NCI-H1092 treated with DMSO at 0.1 percent for 48 hours (cell line): ENCODE data around the gene SLC25A47.
"Not testable (repeated sequence)": the region's sequence is repeated elsewhere in the genome, so short reads cannot be mapped to it uniquely, and the experiment has no call there.

Experiments used
- DNase-seq: peaks from one replicate; lab custom pipeline; 2025; lab: John Stamatoyannopoulos, UW

SLC25A47 gene

DNA sequence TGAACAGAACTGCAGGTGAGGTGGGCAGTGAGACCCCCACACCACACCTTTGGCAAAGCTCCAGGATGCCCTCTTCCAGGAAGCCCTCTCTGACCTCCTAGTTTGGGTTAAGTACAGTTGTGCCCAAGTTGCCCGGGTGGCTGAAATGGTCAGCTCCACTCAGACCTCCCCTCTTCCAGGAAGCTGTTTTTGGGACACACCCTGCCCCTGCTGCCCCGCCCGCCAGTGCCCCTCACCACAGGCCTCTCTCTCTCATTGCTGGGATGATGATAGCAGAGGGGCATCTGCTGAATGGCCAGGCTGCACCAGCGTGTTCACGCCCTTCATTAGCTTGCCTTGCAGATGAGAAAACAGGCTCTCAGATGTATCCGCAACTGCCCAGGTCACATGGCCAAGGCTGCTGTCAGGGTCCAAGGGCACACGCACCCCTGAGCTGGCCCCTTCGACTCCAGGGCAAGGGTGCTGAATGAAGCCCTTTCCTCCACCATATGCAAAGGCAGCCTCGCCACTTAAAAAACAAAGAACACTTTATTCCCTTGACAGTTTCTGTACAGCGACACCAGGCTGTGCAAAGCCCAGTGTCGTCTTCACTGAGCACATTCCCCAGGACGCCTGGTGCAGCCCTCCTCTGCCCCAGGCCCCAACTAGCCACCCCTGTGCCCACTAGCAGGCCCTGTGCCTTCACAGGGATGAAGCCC, 32.4 kb upstream of the SLC25A47 start:
- DNase-seq = no peak

DNA sequence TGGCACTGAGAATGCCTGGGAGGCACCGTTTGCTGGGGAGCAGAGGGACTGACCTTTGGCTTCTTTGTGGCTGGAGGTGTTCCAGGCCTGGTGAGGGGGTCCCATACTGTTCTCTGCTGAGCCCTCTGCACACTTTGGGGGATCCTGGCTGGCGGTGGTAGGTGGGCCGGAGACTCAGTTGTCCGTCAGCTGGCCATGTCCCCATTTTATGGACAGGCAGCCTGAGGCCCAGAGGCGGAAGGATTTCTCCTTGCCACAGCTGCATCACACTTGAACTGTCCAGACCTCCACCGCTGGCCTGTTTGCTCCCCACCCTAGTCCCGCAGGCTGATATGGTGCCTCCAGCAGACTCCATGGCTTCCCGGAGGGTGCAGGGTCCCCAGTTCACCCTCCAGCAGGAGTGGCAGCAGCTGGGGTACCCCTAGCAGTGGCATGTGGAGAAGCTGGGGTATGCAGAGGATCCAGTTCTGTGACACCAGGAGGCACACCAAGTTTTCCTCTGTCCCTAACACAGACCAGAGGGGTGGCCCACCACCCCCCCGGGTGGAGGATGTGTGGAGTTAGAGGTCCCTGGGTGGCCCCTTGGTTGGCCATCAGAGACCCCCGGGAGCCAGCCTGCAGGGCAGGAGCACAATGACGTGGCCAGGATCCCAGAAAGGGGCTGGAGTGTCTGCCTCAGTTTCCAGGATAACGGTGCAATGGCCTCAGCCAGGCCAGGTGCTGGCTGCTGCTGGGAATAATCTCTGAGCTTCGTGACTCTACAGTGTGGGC, 31.6 kb upstream of the SLC25A47 start:
- no peak for DNase-seq

DNA sequence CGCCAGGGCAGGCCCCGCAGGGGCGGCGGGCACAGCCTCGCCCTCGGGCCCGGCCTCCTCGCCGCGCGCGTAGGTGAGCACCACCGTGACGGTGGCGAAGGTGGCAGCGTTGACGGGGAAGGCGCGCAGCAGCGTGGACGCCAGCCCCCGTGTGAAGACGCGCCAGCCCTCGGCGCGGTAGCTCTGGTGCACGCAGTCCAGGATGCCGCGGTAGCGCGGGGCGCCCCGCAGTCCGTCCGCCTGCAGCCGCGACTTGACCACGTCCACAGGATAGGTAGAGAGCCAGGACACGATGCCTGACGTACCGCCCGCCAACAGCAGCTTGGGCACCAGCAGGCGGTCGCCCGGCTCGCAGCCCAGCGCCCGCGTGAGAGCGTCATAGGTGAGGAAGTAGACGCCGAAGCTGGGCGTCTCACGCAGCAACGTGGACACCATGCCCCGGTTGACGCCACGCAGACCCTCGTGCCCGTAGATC, 30.8 kb upstream of the SLC25A47 start:
- DNase-seq = no peak

GRCh38 chr14:100292776-100293461, 30.2 kb upstream of the SLC25A47 start:
- no peak for DNase-seq

DNA sequence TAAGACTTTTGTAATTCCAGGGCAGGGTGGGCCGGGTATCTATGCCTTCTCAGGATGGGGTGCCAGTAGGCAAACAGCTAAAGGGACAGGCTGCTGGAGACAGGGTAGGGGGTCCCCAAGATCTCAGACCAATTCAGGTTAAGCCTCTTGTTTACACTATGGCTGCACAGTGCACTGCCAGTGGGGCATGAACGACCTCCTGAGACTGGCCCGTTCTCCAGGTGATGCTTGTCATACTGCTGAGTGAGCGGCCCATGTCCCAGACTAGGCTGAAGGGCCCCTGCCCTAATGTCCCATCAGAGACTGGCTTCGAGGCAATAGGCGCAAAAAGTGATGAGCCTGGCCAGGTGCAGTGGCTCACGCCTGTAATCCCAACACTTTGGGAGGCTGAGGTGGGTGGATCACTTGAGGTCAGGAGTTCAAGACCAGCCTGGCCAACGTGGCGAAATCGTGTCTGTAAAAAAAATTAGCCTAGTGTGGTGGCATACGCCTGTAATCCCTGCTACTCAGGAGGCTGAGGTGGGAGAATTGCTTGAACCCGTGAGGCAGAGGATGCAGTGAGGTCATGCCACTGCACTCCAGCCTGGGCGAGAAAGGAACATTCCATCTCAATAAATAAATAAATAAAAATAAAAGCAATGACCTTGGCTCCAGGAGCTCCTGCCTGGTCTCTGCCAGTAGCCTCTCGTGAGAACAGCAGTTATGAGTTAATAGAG, 29.5 kb upstream of the SLC25A47 start:
- DNase-seq = no peak

GRCh38 chr14:100294213-100294962, 28.8 kb upstream of the SLC25A47 start:
- no peak for DNase-seq

GRCh38 chr14:100294963-100295330, 28.2 kb upstream of the SLC25A47 start:
- DNase-seq = no peak

DNA sequence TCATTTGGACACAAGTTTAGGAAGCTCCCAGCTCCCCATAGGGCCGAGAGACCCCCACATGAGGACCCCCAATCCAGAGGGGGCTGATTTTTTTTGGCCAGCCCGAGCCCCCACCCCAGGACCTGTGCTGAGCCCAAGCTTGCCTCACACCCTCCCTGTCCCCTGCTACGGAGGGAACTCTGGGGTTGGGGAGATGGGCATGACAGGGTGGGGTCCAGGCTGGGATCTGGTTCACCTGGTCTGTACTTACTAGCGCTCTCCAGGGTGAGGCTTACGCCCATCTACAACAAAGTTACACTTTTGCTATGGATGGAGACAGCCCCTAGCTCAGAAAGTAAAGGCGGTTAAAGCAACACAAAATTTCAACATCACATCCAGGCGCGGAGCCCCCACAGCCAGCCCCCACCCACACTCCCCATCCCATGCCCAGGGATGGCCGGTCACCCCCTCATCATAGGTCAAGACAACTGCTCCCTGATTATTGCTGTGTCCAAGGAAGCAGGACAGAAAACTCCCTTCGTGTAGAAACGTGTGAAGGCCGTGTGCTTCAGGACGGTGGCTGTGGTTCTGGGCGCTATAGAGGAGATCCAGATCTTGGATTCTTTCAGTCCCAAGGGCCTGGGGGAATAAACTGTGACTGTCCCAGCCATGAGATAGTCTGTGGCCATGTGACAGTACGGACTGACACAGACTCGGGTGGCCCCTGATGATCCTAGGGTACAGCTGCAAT, 27.6 kb upstream of the SLC25A47 start:
- no peak for DNase-seq

DNA sequence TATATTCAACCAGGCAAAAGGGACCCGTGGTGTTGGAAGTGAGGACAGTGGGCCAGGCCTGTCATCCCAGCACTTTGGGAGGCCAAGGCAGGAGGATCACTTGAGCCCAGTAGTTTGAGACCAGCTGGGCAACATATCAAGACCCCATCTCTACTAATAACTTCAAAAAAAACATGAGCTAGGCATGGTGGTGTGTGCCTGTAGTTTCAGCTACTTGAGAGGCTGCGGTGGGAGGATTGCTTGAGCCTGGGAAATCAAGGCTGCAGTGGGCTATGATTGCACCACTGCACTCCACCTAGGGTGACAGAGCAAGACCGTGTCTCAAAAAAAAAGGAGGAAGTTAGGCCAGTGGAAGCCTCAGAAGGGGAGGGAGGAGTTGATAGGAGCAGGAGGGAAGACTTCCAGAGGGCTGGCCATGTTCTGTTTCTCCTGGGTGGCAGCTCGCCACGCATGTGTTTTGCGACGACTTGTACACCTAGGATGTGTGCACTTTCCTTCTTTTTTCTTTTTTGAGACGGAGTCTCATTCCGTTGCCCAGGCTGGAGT, 27.0 kb upstream of the SLC25A47 start:
- DNase-seq = no peak

- DNase-seq = not testable (repeated sequence)
Observed at GRCh38 chr14:100296729-100297128, 26.4 kb upstream of the SLC25A47 start.

DNA sequence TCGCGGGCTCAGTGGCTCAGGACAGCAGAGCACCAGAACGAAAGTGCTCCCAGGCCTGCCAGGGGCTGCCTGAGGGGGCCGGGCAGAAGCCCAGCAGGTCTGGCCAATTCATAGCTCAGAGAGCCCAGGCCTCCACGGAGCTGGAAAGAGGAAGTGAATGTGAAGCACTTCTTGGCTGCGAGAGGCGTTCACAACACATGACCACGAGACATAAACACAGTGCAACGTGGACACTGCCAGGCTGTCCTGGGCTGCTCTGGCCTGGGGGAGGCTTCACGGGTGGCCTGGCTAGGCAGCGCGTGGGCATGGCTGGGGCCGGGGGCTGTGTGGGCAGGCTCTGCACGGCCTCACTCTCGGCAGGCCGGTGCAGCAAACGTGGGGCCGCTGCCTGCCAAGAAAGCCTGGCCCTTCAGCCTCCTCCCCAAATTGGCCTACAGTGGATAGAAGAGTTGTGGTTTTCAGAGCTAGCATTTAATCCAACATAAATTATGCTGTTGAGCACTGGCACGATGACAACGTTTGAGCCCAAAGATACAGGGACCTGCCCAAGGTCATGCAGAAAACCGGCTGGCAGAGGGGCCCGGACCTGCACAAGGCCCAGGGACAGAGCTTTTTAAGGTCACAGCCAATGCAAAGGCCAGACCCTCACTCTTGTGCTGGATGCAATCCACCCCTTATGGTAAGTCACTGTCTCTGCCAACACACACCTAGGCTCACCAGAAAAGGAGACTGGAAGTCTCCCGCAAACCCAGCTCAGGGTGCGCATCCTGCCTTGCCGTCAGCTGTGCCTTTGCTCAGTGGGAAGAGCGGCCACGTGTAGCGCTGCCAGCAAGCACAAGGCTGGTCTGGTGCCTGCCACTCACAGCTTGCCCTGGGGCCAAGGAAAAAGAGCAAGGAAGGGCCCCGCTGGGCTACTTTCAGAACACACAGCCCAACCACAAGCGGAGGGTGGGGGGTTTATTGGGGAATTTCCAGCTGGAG, 25.5 kb upstream of the SLC25A47 start:
- no peak for DNase-seq

DNA sequence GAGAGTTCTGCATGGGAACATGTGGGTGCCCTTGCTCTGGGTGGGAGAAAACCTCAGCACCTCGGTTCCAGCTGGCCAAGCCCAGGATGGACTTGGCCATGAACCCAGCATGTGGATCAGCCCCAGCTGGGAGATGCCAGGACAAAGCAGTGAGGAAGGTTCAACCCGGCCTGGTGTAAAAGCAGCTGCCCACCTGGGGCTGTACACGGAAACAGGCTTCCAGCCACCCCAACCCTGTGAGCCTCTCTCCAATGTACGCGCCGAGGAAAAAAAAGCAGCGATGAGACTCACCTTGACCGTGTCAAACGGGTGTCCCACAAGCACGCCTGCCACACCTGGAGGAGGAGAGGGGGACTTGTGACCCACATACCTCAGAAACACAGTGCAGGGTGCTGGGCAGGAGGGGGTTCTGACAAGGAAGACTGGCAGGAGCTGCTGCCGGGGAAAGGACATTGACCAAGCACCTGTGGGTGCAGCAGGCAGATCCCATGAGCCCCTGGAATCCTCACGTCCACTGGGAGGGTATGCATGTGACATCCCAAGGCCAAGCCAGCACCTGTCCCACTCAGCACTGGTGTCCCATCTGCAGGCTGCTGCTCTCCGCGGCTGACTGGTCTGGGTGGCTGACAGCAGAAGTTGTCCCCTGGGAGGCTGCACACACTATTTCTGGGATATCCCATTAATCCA, 24.4 kb upstream of the SLC25A47 start:
- DNase-seq = no peak

GRCh38 chr14:100299238-100299560, 23.9 kb upstream of the SLC25A47 start:
- no peak for DNase-seq

DNA sequence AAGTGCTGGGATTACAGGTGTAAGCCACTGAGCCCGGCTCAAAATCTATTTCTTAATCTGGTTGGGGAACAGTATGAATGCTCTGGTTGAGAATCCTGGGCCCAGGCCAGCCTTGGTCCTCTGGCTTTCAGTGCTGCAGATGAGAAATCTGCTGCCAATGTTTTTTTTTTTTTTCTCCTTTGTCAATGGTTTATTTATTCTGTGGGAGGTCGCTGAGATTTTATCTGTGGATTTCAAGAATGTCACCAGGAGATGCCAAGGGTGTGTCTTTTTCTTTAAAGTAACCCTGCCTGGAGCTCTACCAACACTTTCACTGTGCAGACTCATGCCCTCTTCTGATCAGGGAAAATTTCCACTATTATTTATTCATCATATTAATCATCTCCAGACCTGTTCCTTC, 20.5 kb upstream of the SLC25A47 start:
- no peak for DNase-seq

DNA sequence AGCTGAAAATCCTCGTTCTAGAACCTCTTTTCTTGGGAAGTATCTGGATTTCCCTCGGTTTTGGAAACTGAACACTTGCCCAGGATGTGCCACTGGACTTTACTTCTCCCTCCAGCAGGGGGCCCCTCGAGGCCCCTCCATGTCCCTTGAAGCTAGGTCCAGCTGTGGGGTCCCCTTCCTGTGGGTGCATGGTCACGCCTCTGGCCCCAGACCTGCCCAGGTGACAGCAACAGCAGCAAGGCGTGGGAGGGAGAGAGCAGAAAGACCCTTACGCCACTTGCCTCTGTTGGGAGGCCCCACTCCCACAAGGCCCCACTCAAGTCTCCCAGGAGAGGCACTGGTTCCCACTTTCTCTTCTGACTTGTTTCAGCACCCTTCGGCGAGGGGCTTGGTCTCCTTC, 20.0 kb upstream of the SLC25A47 start:
- DNase-seq = no peak

DNA sequence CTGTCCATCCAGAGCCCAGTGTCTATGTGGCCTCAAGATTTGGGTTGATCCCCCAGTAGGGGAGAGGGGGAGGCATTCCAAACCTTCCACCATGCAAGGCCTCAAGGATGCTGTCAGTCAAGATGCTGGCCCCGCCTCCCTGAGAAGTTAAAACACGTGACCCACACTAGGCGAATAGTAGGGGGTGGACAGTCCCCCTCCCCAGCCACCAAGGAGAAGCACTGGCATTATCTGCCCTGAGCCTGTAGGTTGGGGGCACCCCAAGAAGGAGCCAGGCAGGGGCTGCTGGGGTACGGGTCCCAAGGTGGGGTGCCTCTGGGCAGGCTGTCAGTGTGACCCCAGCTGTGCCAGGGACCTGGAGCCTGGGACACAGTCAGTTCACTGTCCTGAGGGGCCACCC, 19.2 kb upstream of the SLC25A47 start:
- no peak for DNase-seq

DNA sequence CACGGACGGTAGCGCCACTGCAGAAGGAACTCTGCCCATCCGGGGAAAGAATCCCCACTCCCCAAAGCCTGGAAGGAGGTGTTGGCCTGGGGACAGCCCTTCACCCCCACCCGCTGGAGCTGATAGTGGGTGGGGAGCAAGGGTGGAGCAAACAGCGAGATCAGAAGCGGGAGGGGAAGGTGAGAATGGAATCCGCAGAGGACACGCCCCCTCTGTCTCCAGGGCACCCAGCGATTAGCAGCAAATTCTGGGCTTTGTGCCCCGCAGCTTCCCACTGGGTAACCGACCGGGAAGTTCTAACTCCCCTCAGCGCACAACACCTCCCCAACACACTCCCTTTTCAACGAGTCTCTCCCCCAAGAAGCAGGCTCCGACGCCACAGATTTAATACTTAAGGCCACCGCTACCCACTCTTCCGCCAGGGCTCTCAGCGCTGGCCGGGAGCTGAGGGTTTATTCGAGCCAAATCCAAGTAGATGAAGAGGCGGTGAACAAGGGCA, 18.3 kb upstream of the SLC25A47 start:
- peak; percentile 60 for DNase-seq

DNA sequence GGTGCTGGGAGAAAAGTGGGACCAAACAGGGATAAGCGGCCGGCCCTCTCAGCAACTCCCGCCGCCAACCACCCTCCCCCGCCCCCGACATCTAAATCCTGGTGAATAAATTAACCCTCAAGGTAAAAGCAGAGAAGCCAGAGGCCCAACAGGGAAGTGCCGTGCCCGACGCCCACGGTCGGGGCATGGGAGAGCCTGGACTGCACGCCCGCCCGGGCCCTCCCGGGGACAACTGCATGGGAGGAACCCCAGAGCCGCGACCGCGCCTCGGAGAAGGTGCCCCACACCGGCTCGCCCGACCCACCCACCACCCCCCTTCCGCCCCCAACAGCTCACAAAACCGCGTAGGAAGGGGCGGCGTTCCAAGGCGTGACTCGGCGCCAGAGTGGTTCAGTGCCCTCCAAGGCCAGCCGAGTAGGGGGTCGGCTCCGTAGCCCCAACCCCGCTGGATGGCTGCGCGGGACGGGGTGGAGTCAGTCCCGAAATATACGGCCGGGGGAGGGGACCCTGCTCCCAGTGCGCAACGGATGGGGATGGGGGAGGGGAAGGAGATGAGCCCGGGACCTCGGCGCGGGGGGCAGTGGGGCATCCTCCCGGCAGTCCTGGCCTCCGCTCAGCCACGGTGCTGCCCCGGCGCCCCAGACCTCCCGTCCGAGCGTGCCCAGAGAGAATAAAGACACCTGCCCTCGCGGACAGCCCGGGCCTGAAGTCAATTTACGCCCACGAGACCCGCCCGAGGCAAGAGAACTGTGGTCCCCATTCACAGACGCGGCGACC, 17.6 kb upstream of the SLC25A47 start:
- DNase-seq = peak; percentile 17
